K562 (cell line): ENCODE data around the gene MAML1. TPM values are rescaled to one million over a fixed set of nuclear protein-coding genes. Genes with fewer than 3 reads are reported as not detected.

Experiments used
- ARID1B ChIP-seq: fragments of 450-650 bp; IDR thresholded peaks from 2 replicates; pipeline ENCODE4 v1.6.1; 2016; ENCODE audit warnings: antibody characterized with exemption, mild to moderate bottlenecking, inconsistent platforms
- CAMTA2 ChIP-seq: fragments of 250-450 bp; sonication (Bioruptor Pico); conservative IDR thresholded peaks from 2 replicates; pipeline ENCODE4 v1.5.1; 2022
- GATAD2A ChIP-seq: fragments of 450-650 bp; IDR thresholded peaks from 2 replicates; pipeline ENCODE4 v1.6.1; 2017
- HDAC2 ChIP-seq: fragments of 450-650 bp; IDR thresholded peaks from 2 replicates; pipeline ENCODE4 v1.6.1; 2016; ENCODE audit warnings: mild to moderate bottlenecking
- KLF16 ChIP-seq: IDR thresholded peaks from 2 replicates; pipeline ENCODE4 v1.6.1; 2016; ENCODE audit warnings: antibody characterized with exemption
- MECOM ChIP-seq: fragments of 250-450 bp; sonication (Bioruptor Pico); IDR thresholded peaks from 2 replicates; pipeline ENCODE4 v1.8.0; 2022; ENCODE audit warnings: inconsistent platforms
- MEF2D ChIP-seq: conservative IDR thresholded peaks from 2 replicates; pipeline ENCODE4 v1.6.1; 2016; ENCODE audit warnings: low read depth, missing genetic modification characterization, missing compliant biosample characterization
- RBFOX2 ChIP-seq: fragments of 200-400 bp; formaldehyde crosslinking; IDR thresholded peaks from 2 replicates; pipeline ENCODE4 v1.6.1; 2017; ENCODE audit warnings: low read depth, mild to moderate bottlenecking, low read length, moderate library complexity
- RBM15 ChIP-seq: fragments of 200-400 bp; formaldehyde crosslinking; IDR thresholded peaks from 2 replicates; pipeline ENCODE4 v1.6.1; 2018; ENCODE audit warnings: mild to moderate bottlenecking, low read length, moderate library complexity; ENCODE audit not compliant: insufficient read depth
- REST ChIP-seq, 2 experiments: fragments of 450-650 bp; formaldehyde crosslinking in 1 of 2; IDR thresholded peaks; 2 replicates each; pipeline versions ENCODE4 v1.4.0 to v1.6.1; 2014 to 2020; ENCODE audit warnings: mild to moderate bottlenecking in 2 of 2, borderline replicate concordance in 1 of 2, low read depth in 1 of 2
- SMAD3 ChIP-seq: fragments of 450-650 bp; formaldehyde crosslinking; conservative IDR thresholded peaks from 2 replicates; pipeline ENCODE4 v1.4.0; 2020; ENCODE audit warnings: mild to moderate bottlenecking
- SRSF3 ChIP-seq: fragments of 200-400 bp; formaldehyde crosslinking; IDR thresholded peaks from 2 replicates; pipeline ENCODE4 v1.6.1; 2016; ENCODE audit warnings: mild to moderate bottlenecking, low read length, moderate library complexity; ENCODE audit not compliant: insufficient read depth
- SRSF7 ChIP-seq: fragments of 200-400 bp; formaldehyde crosslinking; optimal IDR thresholded peaks from 2 replicates; pipeline ENCODE3; 2017; ENCODE audit warnings: mild to moderate bottlenecking, low read depth, low read length
- TEAD1 ChIP-seq, 2 experiments: fragments of 450-650 bp in 1 of 2; sonication (generic) in 1 of 2; formaldehyde crosslinking; IDR thresholded peaks; 2 replicates each; pipeline versions ENCODE4 v1.4.0 to v1.8.0; 2020 to 2022; ENCODE audit warnings: mild to moderate bottlenecking in 2 of 2, missing genetic modification reagents in 1 of 2
- ZEB2 ChIP-seq: fragments of 450-650 bp; IDR thresholded peaks from 2 replicates; pipeline ENCODE4 v1.6.1; 2016
- ZFP30 ChIP-seq: fragments of 250-450 bp; sonication (Bioruptor Pico); IDR thresholded peaks from 2 replicates; pipeline ENCODE4 v1.8.0; 2022; ENCODE audit warnings: moderate library complexity, mild to moderate bottlenecking, inconsistent platforms, borderline replicate concordance
- ZNF174 ChIP-seq: fragments of 250-450 bp; sonication (Bioruptor Pico); IDR thresholded peaks from 2 replicates; pipeline ENCODE4 v1.4.0; 2020; ENCODE audit warnings: mild to moderate bottlenecking
- ZNF197 ChIP-seq: fragments of 200-800 bp; sonication (Bioruptor generic); IDR thresholded peaks from 2 replicates; pipeline ENCODE4 v1.6.1; 2016; ENCODE audit warnings: low read depth, missing genetic modification characterization, missing compliant biosample characterization
- ZNF507 ChIP-seq: conservative IDR thresholded peaks from 2 replicates; pipeline ENCODE4 v1.6.1; 2017; ENCODE audit warnings: missing genetic modification characterization, missing compliant biosample characterization
- polyA plus RNA-seq, 8 experiments: library from polyadenylated mRNA; depleted of rRNA in 4 of 8; stranded (reverse) in 5 of 8; unstranded in 3 of 8; fragments of >200 nt; fragmentation: Nextera tagmentation in 2 of 8; fragmentation: Illumina TruSeq in 1 of 8; extraction: Ambion mirVana in 2 of 8; extraction: Trizol in 1 of 8; gene quantifications; 2 replicates each; pipeline versions ENCODE4 v1.2.1 to v1.2.3, GENCODE V29; 2011 to 2014; ENCODE audit warnings: inconsistent platforms in 1 of 8, missing spikeins in 1 of 8
- total RNA-seq, 7 experiments: library from RNA; depleted of rRNA in 6 of 7; stranded (reverse); fragments of >200 nt in 6 of 7; fragmentation: Illumina TruSeq in 2 of 7; extraction: Trizol in 2 of 7; gene quantifications; 2 replicates each; pipeline versions ENCODE4 v1.2.1 to v1.2.3, GENCODE V29; 2011 to 2021; ENCODE audit warnings: low replicate concordance in 1 of 7
- TF ChIP-seq, protein P1 (sequence below): fragments of 250-450 bp; sonication (Bioruptor Pico); IDR thresholded peaks from 2 replicates; pipeline ENCODE4 v1.4.0; 2020

The MAML1 gene
- total and polyA plus RNA-seq, 9 of the 15 experiments (the other 6 are each of a cell fraction or from before 2014, with no cell fraction given), result 0.32 to 18.4 (median 7.0) TPM

DNA sequence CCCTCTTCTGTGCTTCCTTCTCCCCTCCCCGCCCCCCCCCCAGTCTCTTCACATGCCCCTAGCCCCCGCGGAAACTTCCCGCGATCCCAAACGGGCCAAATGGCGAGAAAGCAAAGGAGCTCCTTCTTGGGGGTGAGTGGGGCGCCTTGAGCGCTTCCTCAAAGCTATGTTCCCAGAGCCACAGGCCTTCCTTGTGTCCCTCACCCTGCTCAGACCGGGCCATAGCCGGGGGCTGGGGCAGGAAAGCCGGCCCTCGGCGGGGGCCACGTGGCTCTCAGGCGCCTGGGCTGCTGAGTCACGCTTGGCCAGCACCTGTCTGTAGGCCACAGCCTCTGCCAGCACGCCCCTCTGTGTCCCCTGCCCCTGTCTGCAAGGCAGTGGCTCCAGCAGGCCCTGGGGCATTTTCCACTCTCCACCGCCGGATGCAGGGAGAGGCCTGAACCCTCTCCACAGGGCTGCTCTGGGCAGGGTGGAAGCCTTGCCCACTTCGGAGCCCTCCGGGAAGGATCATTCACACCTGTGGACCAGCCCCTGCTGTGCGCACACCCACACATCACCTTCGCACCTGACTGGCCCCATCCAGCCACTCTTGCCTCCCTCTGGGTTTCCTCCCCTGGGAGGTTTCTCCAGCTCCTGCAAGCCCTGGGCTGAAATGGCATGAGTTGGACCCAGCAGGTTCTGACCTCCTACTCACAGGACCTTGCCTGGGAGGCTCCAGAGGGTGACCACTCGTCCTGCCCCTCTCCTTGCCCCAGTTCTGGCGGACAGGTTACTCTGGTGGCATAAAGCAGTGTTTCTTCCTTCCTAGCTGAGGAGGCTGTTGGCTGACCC is 86.9 kb downstream of the MAML1 start (continued):
- no peak for TF ChIP-seq REST (IDR thresholded peaks at IDR 0.05; ENCODE audit: borderline replicate concordance)
- peak; percentile 72 for TF ChIP-seq REST (CRISPR knock-in tag; IDR thresholded peaks at IDR 0.05; ENCODE audit: low read depth)
- TF ChIP-seq SRSF3, result 0 out of 2 replicates have a peak, but pooled peaks have one; percentile 42
- TF ChIP-seq MECOM, result 0 out of 2 replicates have a peak, but pooled peaks have one; percentile 54
- TF ChIP-seq RBM15, result no peak
- TF ChIP-seq CAMTA2 (CRISPR knock-in tag), result no peak
- TF ChIP-seq ZNF174 (CRISPR knock-in tag), result peak; percentile 81; the same call in 1 of the 2 replicates
- no peak for TF ChIP-seq SRSF7
- TF ChIP-seq ZNF507 (tag), result 0 out of 2 replicates have a peak, but pooled peaks have one; percentile 29
- TF ChIP-seq GATAD2A, result peak; percentile 88
- TF ChIP-seq TEAD1 (CRISPR knock-in tag; IDR thresholded peaks at IDR 0.05), result peak in 1 of 2 experiments; percentile 94; a peak in 2 of 4 replicates
- TF ChIP-seq, protein P1, sequence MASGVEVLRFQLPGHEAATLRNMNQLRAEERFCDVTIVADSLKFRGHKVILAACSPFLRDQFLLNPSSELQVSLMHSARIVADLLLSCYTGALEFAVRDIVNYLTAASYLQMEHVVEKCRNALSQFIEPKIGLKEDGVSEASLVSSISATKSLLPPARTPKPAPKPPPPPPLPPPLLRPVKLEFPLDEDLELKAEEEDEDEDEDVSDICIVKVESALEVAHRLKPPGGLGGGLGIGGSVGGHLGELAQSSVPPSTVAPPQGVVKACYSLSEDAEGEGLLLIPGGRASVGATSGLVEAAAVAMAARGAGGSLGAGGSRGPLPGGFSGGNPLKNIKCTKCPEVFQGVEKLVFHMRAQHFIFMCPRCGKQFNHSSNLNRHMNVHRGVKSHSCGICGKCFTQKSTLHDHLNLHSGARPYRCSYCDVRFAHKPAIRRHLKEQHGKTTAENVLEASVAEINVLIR (CRISPR knock-in tag), result peak; percentile 56; the same call in 1 of the 2 replicates
- TF ChIP-seq ZEB2, result peak; percentile 55
- peak; percentile 53; the same call in 1 of the 2 replicates for TF ChIP-seq MEF2D (tag)
- TF ChIP-seq ZFP30 (CRISPR knock-in tag), result 0 out of 2 replicates have a peak, but pooled peaks have one; percentile 36
- TF ChIP-seq ARID1B, result peak; percentile 3; the same call in 1 of the 2 replicates
- TF ChIP-seq RBFOX2, result peak; percentile 77
- TF ChIP-seq SMAD3 (CRISPR knock-in tag), result peak; percentile 93
- no peak for TF ChIP-seq KLF16
- peak; percentile 18; the same call in 1 of the 2 replicates for TF ChIP-seq HDAC2
- TF ChIP-seq ZNF197 (CRISPR knock-in tag), result peak; percentile 78; the same call in 1 of the 2 replicates
